Measurements from ENCODE around the gene DOCK3. TPM values are rescaled to one million over a fixed set of nuclear protein-coding genes. Genes with fewer than 3 reads are reported as not detected.

DOCK3 gene
- total RNA-seq, 1 donor: under 0.01 TPM

- no peak for TF ChIP-seq CTCF (IDR thresholded peaks at IDR 0.05; ENCODE audit: insufficient read depth, low read depth, low read length)
- H3K4me3 ChIP-seq (ENCODE audit: low read depth, low read length): no peak overlapping the region
- DNase-seq (ENCODE audit: low read depth): no peak
Observed at GRCh38 chr3:50642382-50642781, 32.3 kb upstream of the DOCK3 start.

- no peak overlapping the region for H3K4me3 ChIP-seq (ENCODE audit: low read depth, low read length)
- no peak for TF ChIP-seq CTCF (IDR thresholded peaks at IDR 0.05; ENCODE audit: insufficient read depth, low read depth, low read length)
- no peak for DNase-seq (ENCODE audit: low read depth)
Observed at GRCh38 chr3:50644561-50644960, 30.2 kb upstream of the DOCK3 start.

- no peak overlapping the region for H3K4me3 ChIP-seq (ENCODE audit: low read depth, low read length)
- no peak for TF ChIP-seq CTCF (IDR thresholded peaks at IDR 0.05; ENCODE audit: insufficient read depth, low read depth, low read length)
- no peak for DNase-seq (ENCODE audit: low read depth)
Observed at GRCh38 chr3:50645378-50645777, 29.3 kb upstream of the DOCK3 start.

- no peak for DNase-seq (ENCODE audit: low read depth)
- no peak for TF ChIP-seq CTCF (IDR thresholded peaks at IDR 0.05; ENCODE audit: insufficient read depth, low read depth, low read length)
- no peak overlapping the region for H3K4me3 ChIP-seq (ENCODE audit: low read depth, low read length)
Observed at GRCh38 chr3:50648313-50648712, 26.4 kb upstream of the DOCK3 start.

GRCh38 chr3:50648944-50649343, 25.8 kb upstream of the DOCK3 start:
- no peak for TF ChIP-seq CTCF (IDR thresholded peaks at IDR 0.05; ENCODE audit: insufficient read depth, low read depth, low read length)
- no peak overlapping the region for H3K4me3 ChIP-seq (ENCODE audit: low read depth, low read length)
- DNase-seq (ENCODE audit: low read depth): no peak

- no peak for DNase-seq (ENCODE audit: low read depth)
- no peak overlapping the region for H3K4me3 ChIP-seq (ENCODE audit: low read depth, low read length)
- TF ChIP-seq CTCF (IDR thresholded peaks at IDR 0.05; ENCODE audit: insufficient read depth, low read depth, low read length): no peak
Observed at GRCh38 chr3:50649451-50649931, 25.2 kb upstream of the DOCK3 start.

- no peak for TF ChIP-seq CTCF (IDR thresholded peaks at IDR 0.05; ENCODE audit: insufficient read depth, low read depth, low read length)
- DNase-seq (ENCODE audit: low read depth): no peak
Observed at GRCh38 chr3:50650018-50650417, 24.7 kb upstream of the DOCK3 start.

More at GRCh38 chr3:50650018-50650417, 24.7 kb upstream of the DOCK3 start:
- H3K4me3 ChIP-seq (ENCODE audit: low read depth, low read length): no peak overlapping the region
